ENCODE measurements around the gene HTR6.

DNA sequence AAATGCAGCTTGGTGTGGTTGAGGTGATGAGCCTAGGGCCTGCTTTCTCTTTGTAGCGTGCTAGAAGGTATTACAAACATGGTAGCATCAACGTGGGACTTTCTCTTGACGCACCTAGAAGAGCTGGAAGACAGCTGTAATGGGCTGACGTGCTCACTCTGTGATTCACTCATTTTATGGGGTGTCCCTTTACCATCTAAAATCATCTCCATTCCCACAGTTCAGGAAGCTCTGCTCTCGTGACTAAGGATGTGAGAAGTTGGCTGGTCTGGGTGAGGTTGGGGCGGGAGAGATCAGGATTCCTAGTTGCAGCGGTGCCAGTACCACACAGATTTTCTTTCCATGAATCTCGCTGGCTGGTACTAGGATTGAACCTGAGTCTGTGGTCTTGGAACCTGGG lies 4.2 kb downstream of the HTR6 start:
- TF ChIP-seq CTCF (IDR thresholded peaks at IDR 0.05) = no peak
- TF ChIP-seq POLR2AphosphoS5 (IDR thresholded peaks at IDR 0.05) = no peak
- TF ChIP-seq POLR2A (IDR thresholded peaks at IDR 0.05) = no peak
- no peak for TF ChIP-seq EP300 (IDR thresholded peaks at IDR 0.05; ENCODE audit: low read depth)
